ENCODE data around the gene CDCP1.
"Not testable (repeated sequence)": the region's sequence is repeated elsewhere in the genome, so short reads cannot be mapped to it uniquely, and the experiment has no call there.

Gene CDCP1

GRCh38 chr3:45055411-45056143, 90.6 kb downstream of the CDCP1 start:
- DNase-seq (ENCODE audit: low read depth) = no peak

- no peak for DNase-seq (ENCODE audit: low read depth)
Observed at GRCh38 chr3:45055032-45055410, 91.2 kb downstream of the CDCP1 start.

GRCh38 chr3:45054196-45054857, 91.9 kb downstream of the CDCP1 start:
- DNase-seq (ENCODE audit: low read depth) = no peak

GRCh38 chr3:45053805-45054195, 92.4 kb downstream of the CDCP1 start:
- DNase-seq (ENCODE audit: low read depth) = not testable (repeated sequence)

- no peak for DNase-seq (ENCODE audit: low read depth)
Observed at GRCh38 chr3:45051685-45052084, 94.5 kb downstream of the CDCP1 start.

- DNase-seq (ENCODE audit: low read depth) = no peak
Observed at GRCh38 chr3:45049807-45050206, 96.4 kb downstream of the CDCP1 start.

GRCh38 chr3:45048244-45048643, 97.9 kb downstream of the CDCP1 start:
- DNase-seq (ENCODE audit: low read depth) = no peak

- DNase-seq (ENCODE audit: low read depth) = no peak
Observed at GRCh38 chr3:45043728-45044299, 102.4 kb downstream of the CDCP1 start.

GRCh38 chr3:45042162-45042561, 104.0 kb downstream of the CDCP1 start:
- DNase-seq (ENCODE audit: low read depth) = no peak

GRCh38 chr3:45041666-45042065, 104.5 kb downstream of the CDCP1 start:
- no peak for DNase-seq (ENCODE audit: low read depth)

- peak; percentile 84 for DNase-seq (ENCODE audit: low read depth)
Observed at GRCh38 chr3:45037720-45038455, 108.3 kb downstream of the CDCP1 start.

- DNase-seq (ENCODE audit: low read depth) = no peak
Observed at GRCh38 chr3:45035441-45036301, 110.5 kb downstream of the CDCP1 start.

GRCh38 chr3:45034612-45035252, 111.4 kb downstream of the CDCP1 start:
- no peak for DNase-seq (ENCODE audit: low read depth)

GRCh38 chr3:45033791-45034190, 112.4 kb downstream of the CDCP1 start:
- no peak for DNase-seq (ENCODE audit: low read depth)
